HG03469 (cell line): ENCODE results near the gene DCAF17.
"Not testable (repeated sequence)": the region's sequence is repeated elsewhere in the genome, so short reads cannot be mapped to it uniquely, and the experiment has no call there.

Source experiments
- ATAC-seq: cut with Tn5 transposase; IDR thresholded peaks from one replicate; pipeline ENCODE4 v1.9.1; 2021; ENCODE audit warnings: mild to moderate bottlenecking, moderate library complexity, moderate number of reproducible peaks; ENCODE audit not compliant: unreplicated experiment

DCAF17 gene

GRCh38 chr2:171410101-171410500 is 23.9 kb upstream of the DCAF17 start:
- no peak for ATAC-seq

- ATAC-seq: no peak
These were observed 23.4 kb upstream of the DCAF17 start for GRCh38 chr2:171410624-171411023.

GRCh38 chr2:171411214-171411613 is 22.8 kb upstream of the DCAF17 start:
- no peak for ATAC-seq

- no peak for ATAC-seq
These were observed 22.1 kb upstream of the DCAF17 start for GRCh38 chr2:171411791-171412483.

GRCh38 chr2:171412571-171413175 is 21.4 kb upstream of the DCAF17 start:
- no peak for ATAC-seq

GRCh38 chr2:171414645-171415044 is 19.4 kb upstream of the DCAF17 start:
- not testable (repeated sequence) for ATAC-seq

- peak; percentile 71 for ATAC-seq
These were observed 17.8 kb upstream of the DCAF17 start for GRCh38 chr2:171416009-171416926.

GRCh38 chr2:171419333-171419732 is 14.7 kb upstream of the DCAF17 start:
- no peak for ATAC-seq

GRCh38 chr2:171420728-171421563 is 13.1 kb upstream of the DCAF17 start:
- no peak for ATAC-seq

- ATAC-seq: not testable (repeated sequence)
These were observed 11.1 kb upstream of the DCAF17 start for GRCh38 chr2:171422710-171423495.

GRCh38 chr2:171430516-171431410 is 3.3 kb upstream of the DCAF17 start:
- ATAC-seq: no peak

- no peak for ATAC-seq
These were observed 2.3 kb upstream of the DCAF17 start for GRCh38 chr2:171431677-171432167.

GRCh38 chr2:171432206-171432968 is 1.6 kb upstream of the DCAF17 start:
- no peak for ATAC-seq

- ATAC-seq: no peak
These were observed 860 bp upstream of the DCAF17 start for GRCh38 chr2:171432969-171433762.

GRCh38 chr2:171433763-171434012 is 338 bp upstream of the DCAF17 start, which contains the start of gene METTL8:
TSS of gene METTL8 (minus strand) at chr2:171433990. CDS start at chr2:171392185, 41,805 bp downstream.
- no peak for ATAC-seq

GRCh38 chr2:171436307-171436706 is 2.3 kb downstream of the DCAF17 start:
- no peak for ATAC-seq

GRCh38 chr2:171441470-171441869 is 7.4 kb downstream of the DCAF17 start:
- ATAC-seq: no peak
